ENCODE measurements around the gene GRB7. TPM values are rescaled to one million over a fixed set of nuclear protein-coding genes. Genes with fewer than 3 reads are reported as not detected.

The GRB7 gene
- total RNA-seq, 2 donors from 2014 or later: 54.6 to 73.9 TPM

GRCh38 chr17:39719563-39720355 lies 18.0 kb upstream of the GRB7 start:
- Histone ChIP-seq H3K9ac (ENCODE audit: extremely low read depth, low read length, poor library complexity, severe bottlenecking) (no peak overlapping the region), H3K4me3 (ENCODE audit: low read length) (no peak overlapping the region), H3K27me3 (ENCODE audit: control insufficient read depth, insufficient read depth, low read length, poor library complexity, severe bottlenecking) (no peaks in the 10 kb centered on the region), H3K4me1 (ENCODE audit: control insufficient read depth, insufficient read depth, low read length) (no peaks in the 10 kb centered on the region), H3K36me3 (ENCODE audit: control insufficient read depth, insufficient read depth, low read length) (peaks cover 69% of the 10 kb centered on the region), H3K9me3 (ENCODE audit: control insufficient read depth, low read length) (no peaks in the 10 kb centered on the region), H3K27ac (ENCODE audit: low read depth, low read length) (no peak overlapping the region)
- no peak for DNase-seq
- Mint-ChIP-seq H3K4me1 (no peaks in the 10 kb centered on the region), H3K4me3 (no peak overlapping the region), H3K27me3 (ENCODE audit: insufficient read depth) (no peaks in the 10 kb centered on the region), H3K36me3 (ENCODE audit: low read depth) (peaks cover 61% of the 10 kb centered on the region), H3K27ac (no peak overlapping the region), H3K9me3 (no peaks in the 10 kb centered on the region)
- no peak for TF ChIP-seq CTCF (conservative IDR thresholded peaks at IDR 0.05)
- WGBS, 2 experiments (ENCODE audit: insufficient coverage in 1 of 2, insufficient read length in 1 of 2): 94% methylated on average over 4 to 7 of the region's 7 CpGs

GRCh38 chr17:39722104-39722503 lies 15.6 kb upstream of the GRB7 start:
- H3K4me1 Mint-ChIP-seq: no peaks in the 10 kb centered on the region
- DNase-seq: no peak
- no peaks in the 10 kb centered on the region for H3K9me3 ChIP-seq (ENCODE audit: control insufficient read depth, low read length)
- no peak overlapping the region for H3K4me3 ChIP-seq (ENCODE audit: low read length)
- H3K27me3 ChIP-seq (ENCODE audit: control insufficient read depth, insufficient read depth, low read length, poor library complexity, severe bottlenecking): no peaks in the 10 kb centered on the region
- no peaks in the 10 kb centered on the region for H3K27me3 Mint-ChIP-seq (ENCODE audit: insufficient read depth)
- no peak overlapping the region for H3K9ac ChIP-seq (ENCODE audit: extremely low read depth, low read length, poor library complexity, severe bottlenecking)
- no peak overlapping the region for H3K27ac ChIP-seq (ENCODE audit: low read depth, low read length)
- no peak for TF ChIP-seq CTCF (conservative IDR thresholded peaks at IDR 0.05)
- peaks cover 70% of the 10 kb centered on the region for H3K36me3 Mint-ChIP-seq (ENCODE audit: low read depth)
- H3K27ac Mint-ChIP-seq: no peak overlapping the region
- H3K9me3 Mint-ChIP-seq: no peaks in the 10 kb centered on the region
- H3K4me3 Mint-ChIP-seq: no peak overlapping the region
- H3K36me3 ChIP-seq (ENCODE audit: control insufficient read depth, insufficient read depth, low read length): peaks cover 73% of the 10 kb centered on the region
- WGBS, 2 experiments (ENCODE audit: insufficient coverage in 1 of 2, insufficient read length in 1 of 2): 90 to 94% methylated on average over 2 to 6 of the region's 6 CpGs
- H3K4me1 ChIP-seq (ENCODE audit: control insufficient read depth, insufficient read depth, low read length): no peaks in the 10 kb centered on the region

GRCh38 chr17:39722965-39723848 lies 14.5 kb upstream of the GRB7 start:
- TF ChIP-seq CTCF (conservative IDR thresholded peaks at IDR 0.05): no peak
- no peaks in the 10 kb centered on the region for H3K27me3 Mint-ChIP-seq (ENCODE audit: insufficient read depth)
- Histone ChIP-seq H3K27me3 (ENCODE audit: control insufficient read depth, insufficient read depth, low read length, poor library complexity, severe bottlenecking) (no peaks in the 10 kb centered on the region), H3K4me3 (ENCODE audit: low read length) (no peak overlapping the region), H3K9me3 (ENCODE audit: control insufficient read depth, low read length) (no peaks in the 10 kb centered on the region), H3K9ac (ENCODE audit: extremely low read depth, low read length, poor library complexity, severe bottlenecking) (no peak overlapping the region), H3K36me3 (ENCODE audit: control insufficient read depth, insufficient read depth, low read length) (peaks cover 67% of the 10 kb centered on the region), H3K4me1 (ENCODE audit: control insufficient read depth, insufficient read depth, low read length) (no peaks in the 10 kb centered on the region), H3K27ac (ENCODE audit: low read depth, low read length) (no peak overlapping the region)
- 86 to 91% methylated on average over 19 to 34 of the region's 34 CpGs for WGBS, 2 experiments (ENCODE audit: insufficient coverage in 1 of 2, insufficient read length in 1 of 2)
- H3K4me1 Mint-ChIP-seq: no peaks in the 10 kb centered on the region
- DNase-seq: peak; percentile 90
- H3K36me3 Mint-ChIP-seq (ENCODE audit: low read depth): peaks cover 67% of the 10 kb centered on the region
- no peaks in the 10 kb centered on the region for H3K9me3 Mint-ChIP-seq
- H3K27ac Mint-ChIP-seq: no peak overlapping the region
- no peak overlapping the region for H3K4me3 Mint-ChIP-seq
